GDM1 (cell line): Measurements from ENCODE around the gene SH3RF1.
"Not testable (repeated sequence)": the region's sequence is repeated elsewhere in the genome, so short reads cannot be mapped to it uniquely, and the experiment has no call there.

Source experiments
- DNase-seq: peaks from one replicate; lab custom pipeline; 2025; lab: John Stamatoyannopoulos, UW

SH3RF1 gene

GRCh38 chr4:169200361-169201030 lies 70.3 kb downstream of the SH3RF1 start:
- DNase-seq = no peak

- DNase-seq = no peak
Observed at GRCh38 chr4:169199184-169199583, 71.6 kb downstream of the SH3RF1 start.

- no peak for DNase-seq
Observed at GRCh38 chr4:169198167-169198566, 72.6 kb downstream of the SH3RF1 start.

GRCh38 chr4:169197206-169197605 lies 73.5 kb downstream of the SH3RF1 start:
- not testable (repeated sequence) for DNase-seq

GRCh38 chr4:169195032-169195431 lies 75.7 kb downstream of the SH3RF1 start:
- no peak for DNase-seq

GRCh38 chr4:169189968-169190367 lies 80.8 kb downstream of the SH3RF1 start:
- not testable (repeated sequence) for DNase-seq

GRCh38 chr4:169189372-169189771 lies 81.4 kb downstream of the SH3RF1 start:
- no peak for DNase-seq

- DNase-seq = no peak
Observed at GRCh38 chr4:169188204-169188603, 82.6 kb downstream of the SH3RF1 start.

- no peak for DNase-seq
Observed at GRCh38 chr4:169185133-169185956, 85.4 kb downstream of the SH3RF1 start.

- no peak for DNase-seq
Observed at GRCh38 chr4:169184686-169185085, 86.1 kb downstream of the SH3RF1 start.

GRCh38 chr4:169184236-169184635 lies 86.5 kb downstream of the SH3RF1 start:
- no peak for DNase-seq

GRCh38 chr4:169183581-169183980 lies 87.2 kb downstream of the SH3RF1 start:
- no peak for DNase-seq

GRCh38 chr4:169179609-169180521 lies 90.9 kb downstream of the SH3RF1 start:
- DNase-seq = no peak

GRCh38 chr4:169178092-169178491 lies 92.7 kb downstream of the SH3RF1 start:
- not testable (repeated sequence) for DNase-seq

GRCh38 chr4:169175476-169175875 lies 95.3 kb downstream of the SH3RF1 start:
- DNase-seq = no peak

- DNase-seq = no peak
Observed at GRCh38 chr4:169175035-169175434, 95.7 kb downstream of the SH3RF1 start.

- DNase-seq = no peak
Observed at GRCh38 chr4:169174247-169174646, 96.5 kb downstream of the SH3RF1 start.

- DNase-seq = no peak
Observed at GRCh38 chr4:169167957-169168858, 102.5 kb downstream of the SH3RF1 start.

- no peak for DNase-seq
Observed at GRCh38 chr4:169164669-169165415, 105.9 kb downstream of the SH3RF1 start.

GRCh38 chr4:169163947-169164668 lies 106.6 kb downstream of the SH3RF1 start:
- DNase-seq = no peak
